H9 (cell line): ENCODE measurements around the gene KIF13A. TPM values are rescaled to one million over a fixed set of nuclear protein-coding genes. Genes with fewer than 3 reads are reported as not detected.
"Not testable (repeated sequence)": the region's sequence is repeated elsewhere in the genome, so short reads cannot be mapped to it uniquely, and the experiment has no call there.

Source experiments
- DNase-seq: peaks from one replicate; pipeline ENCODE4 v3.0.0-alpha.2; 2017
- H2AFZ ChIP-seq: one replicate; pipeline ENCODE4 v1.6.1; 2013; ENCODE audit warnings: mild to moderate bottlenecking, low read length, control low read depth, moderate library complexity
- H2AK5ac ChIP-seq: 2 replicates; pipeline ENCODE4 v1.6.1; 2013; ENCODE audit warnings: low read length, control low read depth, mixed read lengths; ENCODE audit not compliant: insufficient read length
- H2BK120ac ChIP-seq: one replicate; pipeline ENCODE4 v1.6.1; 2013; ENCODE audit warnings: low read depth, mild to moderate bottlenecking, low read length, control low read depth, inconsistent platforms; ENCODE audit not compliant: poor library complexity, severe bottlenecking
- H2BK12ac ChIP-seq: 2 replicates; pipeline ENCODE4 v1.6.1; 2013; ENCODE audit warnings: low read length, control low read depth, mixed read lengths, low read depth; ENCODE audit not compliant: insufficient read length
- H2BK15ac ChIP-seq: 2 replicates; pipeline ENCODE4 v1.6.1; 2013; ENCODE audit warnings: low read depth, low read length, control low read depth
- H2BK20ac ChIP-seq: one replicate; pipeline ENCODE4 v1.6.1; 2013; ENCODE audit warnings: low read depth, mild to moderate bottlenecking, low read length, control low read depth, inconsistent platforms; ENCODE audit not compliant: poor library complexity, severe bottlenecking
- H2BK5ac ChIP-seq: 2 replicates; pipeline ENCODE4 v1.6.1; 2013; ENCODE audit warnings: low read length, control low read depth, mixed read lengths; ENCODE audit not compliant: insufficient read length
- H3K14ac ChIP-seq: 2 replicates; pipeline ENCODE4 v1.6.1; 2013; ENCODE audit warnings: low read length, control low read depth; ENCODE audit not compliant: insufficient read depth
- H3K18ac ChIP-seq: 2 replicates; pipeline ENCODE4 v1.6.1; 2013; ENCODE audit warnings: low read depth, mild to moderate bottlenecking, mixed read lengths, low read length, control low read depth; ENCODE audit not compliant: insufficient read length
- H3K23ac ChIP-seq: 2 replicates; pipeline ENCODE4 v1.6.1; 2013; ENCODE audit warnings: low read length, control low read depth, mixed read lengths, low read depth; ENCODE audit not compliant: insufficient read length
- H3K23me2 ChIP-seq: 2 replicates; pipeline ENCODE4 v1.6.1; 2013; ENCODE audit warnings: low read depth, mild to moderate bottlenecking, mixed read lengths, low read length, control low read depth; ENCODE audit not compliant: insufficient read length, poor library complexity, severe bottlenecking
- H3K27ac ChIP-seq: 2 replicates; pipeline ENCODE4 v1.5.1; 2013; ENCODE audit warnings: low read length, control low read depth, mixed read lengths, low read depth; ENCODE audit not compliant: insufficient read length
- H3K27me3 ChIP-seq: 2 replicates; pipeline ENCODE4 v1.6.1; 2013; ENCODE audit warnings: low read length, control low read depth, inconsistent platforms; ENCODE audit not compliant: insufficient read depth
- H3K4ac ChIP-seq: 2 replicates; pipeline ENCODE4 v1.6.1; 2013; ENCODE audit warnings: low read depth, mild to moderate bottlenecking, control low read depth, inconsistent platforms, low read length, moderate library complexity
- H3K4me1 ChIP-seq: 2 replicates; pipeline ENCODE4 v1.6.1; 2013; ENCODE audit warnings: low read length, control low read depth, inconsistent platforms; ENCODE audit not compliant: insufficient read depth
- H3K4me2 ChIP-seq: 2 replicates; pipeline ENCODE4 v1.6.1; 2013; ENCODE audit warnings: low read length, control low read depth, mixed read lengths; ENCODE audit not compliant: insufficient read length, insufficient read depth
- H3K56ac ChIP-seq: 2 replicates; pipeline ENCODE4 v1.6.1; 2013; ENCODE audit warnings: low read depth, mild to moderate bottlenecking, mixed read lengths, low read length, control low read depth; ENCODE audit not compliant: insufficient read length
- H3K79me1 ChIP-seq: 2 replicates; pipeline ENCODE4 v1.6.1; 2013; ENCODE audit warnings: low read depth, mild to moderate bottlenecking, moderate library complexity, low read length, control low read depth, inconsistent platforms; ENCODE audit not compliant: insufficient read depth, poor library complexity, severe bottlenecking
- H3K79me2 ChIP-seq: 2 replicates; pipeline ENCODE4 v1.6.1; 2013; ENCODE audit warnings: low read length, control low read depth, inconsistent platforms; ENCODE audit not compliant: insufficient read depth
- H3K9ac ChIP-seq: 2 replicates; pipeline ENCODE4 v1.6.1; 2013; ENCODE audit warnings: low read length, control low read depth, mixed read lengths; ENCODE audit not compliant: insufficient read length; ENCODE audit errors: extremely low read depth
- H3K9me3 ChIP-seq: one replicate; pipeline ENCODE4 v1.6.1; 2013; ENCODE audit warnings: low read depth, low read length, inconsistent platforms; ENCODE audit not compliant: control insufficient read depth
- H3T11ph ChIP-seq: one replicate; pipeline ENCODE4 v1.6.1; 2013; ENCODE audit warnings: mild to moderate bottlenecking, low read length, control low read depth, inconsistent platforms
- H4K20me1 ChIP-seq: one replicate; pipeline ENCODE4 v1.6.1; 2013; ENCODE audit not compliant: control insufficient read depth, insufficient read length, insufficient read depth
- H4K5ac ChIP-seq: 2 replicates; pipeline ENCODE4 v1.6.1; 2013; ENCODE audit warnings: low read depth, mild to moderate bottlenecking, mixed read lengths, low read length, control low read depth; ENCODE audit not compliant: insufficient read length
- H4K8ac ChIP-seq: replicated peaks from 2 replicates; pipeline ENCODE4 v1.6.1; 2013; ENCODE audit warnings: low read length, control low read depth, mixed read lengths, low read depth; ENCODE audit not compliant: insufficient read length
- H4K91ac ChIP-seq: 2 replicates; pipeline ENCODE4 v1.6.1; 2013; ENCODE audit warnings: low read depth, mild to moderate bottlenecking, moderate library complexity, mixed read lengths, low read length, control low read depth; ENCODE audit not compliant: insufficient read length
- H3K27ac Mint-ChIP-seq, 3 experiments: 2 replicates in 2 of 3; 3 replicates in 1 of 3; pipeline ENCODE4 v1.8.0; 2020 to 2021; ENCODE audit warnings: mixed read lengths in 3 of 3, mild to moderate bottlenecking in 1 of 3, moderate library complexity in 1 of 3
- H3K27me3 Mint-ChIP-seq: 2 replicates; pipeline ENCODE4 v1.8.0; 2021; ENCODE audit warnings: low read depth, mild to moderate bottlenecking, moderate library complexity, mixed read lengths
- H3K36me3 Mint-ChIP-seq, 3 experiments: 2 replicates in 2 of 3; 3 replicates in 1 of 3; pipeline ENCODE4 v1.8.0; 2020 to 2021; ENCODE audit warnings: low read depth in 3 of 3, mixed read lengths in 3 of 3; ENCODE audit not compliant: insufficient read depth in 1 of 3
- H3K4me1 Mint-ChIP-seq, 2 experiments: 2 replicates each; pipeline ENCODE4 v1.8.0; 2020; ENCODE audit warnings: mixed read lengths in 2 of 2
- H3K4me3 Mint-ChIP-seq, 2 experiments: 2 replicates in 1 of 2; 3 replicates in 1 of 2; pipeline ENCODE4 v1.8.0; 2020 to 2021; ENCODE audit warnings: mild to moderate bottlenecking in 2 of 2, mixed read lengths in 2 of 2, moderate library complexity in 1 of 2
- H3K9me3 Mint-ChIP-seq, 2 experiments: 2 replicates in 1 of 2; 3 replicates in 1 of 2; pipeline ENCODE4 v1.8.0; 2020; ENCODE audit warnings: mild to moderate bottlenecking in 2 of 2, mixed read lengths in 2 of 2, moderate library complexity in 1 of 2
- WGBS: extraction: QIAGEN DNeasy Blood & Tissue Kit; methylation state at CpG from one replicate; pipeline ENCODE4 v1.1.7; 2013; ENCODE audit warnings: missing lambda C conversion rate, low lambda C conversion rate, mixed read lengths; ENCODE audit not compliant: insufficient read length; ENCODE audit errors: extremely low coverage; 5-methylcytosine and 5-hydroxymethylcytosine counted together
- total RNA-seq: library from RNA; stranded (reverse); gene quantifications from 2 replicates; pipeline ENCODE4 v1.2.1, GENCODE V29; 2021
- TF ChIP-seq, protein P1 (sequence below): fragments of 200-600 bp; sonication (generic); conservative IDR thresholded peaks from 3 replicates; pipeline ENCODE4 v1.8.0; 2021; ENCODE audit warnings: antibody characterized with exemption, mild to moderate bottlenecking

Gene KIF13A
- total RNA-seq, 1 experiment from 2014 or later, result 38.2 TPM

DNA sequence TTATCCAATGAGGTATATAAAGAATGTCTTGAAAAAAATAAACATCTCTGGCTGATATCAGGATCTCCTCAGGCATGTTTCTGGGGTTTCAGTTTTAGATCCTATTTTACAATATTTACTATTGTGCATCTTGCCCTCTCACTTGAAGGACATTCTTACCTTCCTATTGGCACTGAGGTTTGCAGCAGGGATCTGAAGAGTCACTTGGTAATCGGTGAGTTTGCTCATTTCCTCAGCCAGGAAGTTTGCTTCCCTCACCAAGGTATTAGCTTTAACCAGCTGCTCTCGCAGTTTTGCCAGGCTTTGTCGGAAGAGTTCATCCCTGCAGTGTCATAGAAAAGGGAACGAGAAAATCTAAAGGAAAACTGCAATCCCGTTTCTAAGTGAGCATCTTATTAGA is 178.8 kb downstream of the KIF13A start:
- Histone ChIP-seq H3K27me3 (no peaks in the 10 kb centered on the region), H3K9me3 (no peaks in the 10 kb centered on the region), H2BK120ac (no peak overlapping the region), H4K20me1 (no peaks in the 10 kb centered on the region), H2BK12ac (no peak overlapping the region), H4K5ac (no peak overlapping the region), H3K79me2 (no peaks in the 10 kb centered on the region), H3T11ph (no peak overlapping the region), H3K4me1 (no peaks in the 10 kb centered on the region), H3K9ac (no peak overlapping the region), H2BK20ac (no peak overlapping the region), H3K23me2 (no peaks in the 10 kb centered on the region), H3K14ac (no peak overlapping the region), H2BK5ac (no peak overlapping the region), H3K18ac (no peak overlapping the region), H3K27ac (no peak overlapping the region), H3K56ac (no peak overlapping the region), H4K91ac (no peak overlapping the region), H3K4ac (no peak overlapping the region), H2AFZ (no peak overlapping the region), H3K4me2 (no peak overlapping the region), H2BK15ac (no peak overlapping the region), H3K23ac (no peak overlapping the region), H3K79me1 (no peaks in the 10 kb centered on the region), H2AK5ac (no peak overlapping the region), H4K8ac (no peak overlapping the region)
- DNase-seq, result no peak
- Mint-ChIP-seq H3K27me3 (no peaks in the 10 kb centered on the region), H3K4me1 (peaks cover 0 to 2% of the 10 kb centered on the region in 2 experiments; a peak in 3 of 4 replicates), H3K36me3 (peaks cover 39 to 57% (median 54%) of the 10 kb centered on the region in 3 experiments), H3K9me3 (no peaks in the 10 kb centered on the region; a peak in 1 of 5 replicates), H3K4me3 (no peak overlapping the region), H3K27ac (peak overlapping the region in 2 of 3 experiments; percentile 6 to 62; a peak in 3 of 7 replicates)
- no CpG with 5 or more reads among the region's 5 CpGs for WGBS
- TF ChIP-seq, protein P1, sequence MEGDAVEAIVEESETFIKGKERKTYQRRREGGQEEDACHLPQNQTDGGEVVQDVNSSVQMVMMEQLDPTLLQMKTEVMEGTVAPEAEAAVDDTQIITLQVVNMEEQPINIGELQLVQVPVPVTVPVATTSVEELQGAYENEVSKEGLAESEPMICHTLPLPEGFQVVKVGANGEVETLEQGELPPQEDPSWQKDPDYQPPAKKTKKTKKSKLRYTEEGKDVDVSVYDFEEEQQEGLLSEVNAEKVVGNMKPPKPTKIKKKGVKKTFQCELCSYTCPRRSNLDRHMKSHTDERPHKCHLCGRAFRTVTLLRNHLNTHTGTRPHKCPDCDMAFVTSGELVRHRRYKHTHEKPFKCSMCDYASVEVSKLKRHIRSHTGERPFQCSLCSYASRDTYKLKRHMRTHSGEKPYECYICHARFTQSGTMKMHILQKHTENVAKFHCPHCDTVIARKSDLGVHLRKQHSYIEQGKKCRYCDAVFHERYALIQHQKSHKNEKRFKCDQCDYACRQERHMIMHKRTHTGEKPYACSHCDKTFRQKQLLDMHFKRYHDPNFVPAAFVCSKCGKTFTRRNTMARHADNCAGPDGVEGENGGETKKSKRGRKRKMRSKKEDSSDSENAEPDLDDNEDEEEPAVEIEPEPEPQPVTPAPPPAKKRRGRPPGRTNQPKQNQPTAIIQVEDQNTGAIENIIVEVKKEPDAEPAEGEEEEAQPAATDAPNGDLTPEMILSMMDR, result no peak

DNA sequence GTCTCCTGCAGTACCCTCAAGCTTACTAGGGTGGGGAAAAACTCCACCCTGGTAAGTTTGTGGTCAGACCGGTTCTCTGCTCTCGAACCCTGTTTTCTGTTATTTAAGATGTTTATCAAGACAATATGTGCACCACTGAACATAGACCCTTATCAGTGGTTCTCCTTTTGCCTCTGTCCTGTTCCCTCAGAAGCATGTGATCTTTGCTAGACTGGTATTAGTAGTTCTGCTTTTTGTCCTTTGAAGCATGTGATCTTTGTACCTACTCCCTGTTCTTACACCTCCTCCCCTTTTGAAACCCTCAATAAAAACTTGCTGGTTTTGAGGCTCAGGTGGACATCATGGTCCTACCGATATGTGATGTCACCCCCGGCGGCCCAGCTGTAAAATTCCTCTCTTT is 180.0 kb downstream of the KIF13A start:
- not testable (repeated sequence) for H4K20me1 ChIP-seq, H2BK120ac ChIP-seq, H3K14ac ChIP-seq, H3K23ac ChIP-seq, DNase-seq, H3T11ph ChIP-seq, H3K4ac ChIP-seq, H3K9me3 ChIP-seq, H2BK20ac ChIP-seq, H2AK5ac ChIP-seq, H3K9ac ChIP-seq, H3K27ac ChIP-seq, H3K4me1 Mint-ChIP-seq, H3K9me3 Mint-ChIP-seq, H3K79me2 ChIP-seq, H3K27ac Mint-ChIP-seq, H3K4me2 ChIP-seq, H3K56ac ChIP-seq, H3K27me3 ChIP-seq, H3K4me1 ChIP-seq, H4K91ac ChIP-seq, H2BK15ac ChIP-seq, H3K23me2 ChIP-seq, H2BK5ac ChIP-seq, H2BK12ac ChIP-seq, H3K27me3 Mint-ChIP-seq, H4K8ac ChIP-seq, H3K79me1 ChIP-seq, H3K18ac ChIP-seq, H2AFZ ChIP-seq, H4K5ac ChIP-seq, H3K4me3 Mint-ChIP-seq
- H3K36me3 Mint-ChIP-seq, result peaks cover 31 to 54% (median 52%) of the 10 kb centered on the region in 3 experiments
- WGBS, result no CpG with 5 or more reads among the region's 5 CpGs
